Upper lobe of left lung (tissue), 4 donors: Measurements from ENCODE around the gene KRTAP4-4.

Experiments
- EP300 ChIP-seq, 4 donors: sonication (generic); formaldehyde crosslinking; IDR thresholded peaks; one replicate each; pipeline ENCODE4 v1.5.1; 2017; ENCODE audit warnings: antibody characterized with exemption in 4 of 4, control low read depth in 2 of 4
- POLR2A ChIP-seq, 4 donors: fragments of 450-650 bp; IDR thresholded peaks; one replicate each; pipeline ENCODE4 v1.5.1; 2016 to 2017; ENCODE audit warnings: antibody characterized with exemption in 4 of 4, mild to moderate bottlenecking in 2 of 4
- POLR2AphosphoS5 ChIP-seq, 2 donors: sonication (generic); formaldehyde crosslinking; IDR thresholded peaks; one replicate each; pipeline ENCODE4 v1.5.1; 2017; ENCODE audit warnings: antibody characterized with exemption in 2 of 2
- TF ChIP-seq, protein P1 (sequence below), 6 experiments: fragments of 450-650 bp in 4 of 6; fragments of 200-600 bp in 2 of 6; sonication (generic) in 2 of 6; IDR thresholded peaks; one replicate each; pipeline ENCODE4 v1.5.1; 2016 to 2019; ENCODE audit warnings: antibody characterized with exemption in 6 of 6

DNA sequence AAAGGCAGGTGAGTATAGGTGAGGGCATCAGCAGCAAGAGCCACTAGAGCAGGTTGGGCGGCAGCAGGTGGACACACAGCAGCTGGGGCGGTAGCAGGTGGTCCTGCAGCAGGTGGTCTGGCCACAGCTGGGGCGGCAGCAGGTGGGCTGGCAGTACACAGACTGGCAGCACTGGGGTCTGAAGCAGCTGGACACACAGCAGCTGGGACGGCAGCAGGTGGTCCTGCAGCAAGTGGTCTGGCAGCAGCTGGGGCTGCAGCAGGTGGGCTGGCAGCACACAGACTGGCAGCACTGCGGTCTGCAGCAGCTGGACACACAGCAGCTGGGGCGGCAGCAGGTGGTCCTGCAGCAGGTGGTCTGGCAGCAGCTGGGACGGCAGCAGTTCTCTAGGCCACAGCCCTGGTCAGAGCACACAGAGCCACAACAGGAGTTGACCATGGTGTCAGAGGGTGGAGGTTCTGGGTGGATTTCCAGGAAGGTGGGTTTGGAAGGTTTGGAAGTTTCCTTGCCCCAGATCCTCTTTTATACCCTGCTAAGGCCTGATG lies 17.3 kb upstream of the KRTAP4-4 start, which contains the start of gene KRTAP4-2:
- TF ChIP-seq POLR2A (IDR thresholded peaks at IDR 0.05): no peak
- TF ChIP-seq, protein P1, sequence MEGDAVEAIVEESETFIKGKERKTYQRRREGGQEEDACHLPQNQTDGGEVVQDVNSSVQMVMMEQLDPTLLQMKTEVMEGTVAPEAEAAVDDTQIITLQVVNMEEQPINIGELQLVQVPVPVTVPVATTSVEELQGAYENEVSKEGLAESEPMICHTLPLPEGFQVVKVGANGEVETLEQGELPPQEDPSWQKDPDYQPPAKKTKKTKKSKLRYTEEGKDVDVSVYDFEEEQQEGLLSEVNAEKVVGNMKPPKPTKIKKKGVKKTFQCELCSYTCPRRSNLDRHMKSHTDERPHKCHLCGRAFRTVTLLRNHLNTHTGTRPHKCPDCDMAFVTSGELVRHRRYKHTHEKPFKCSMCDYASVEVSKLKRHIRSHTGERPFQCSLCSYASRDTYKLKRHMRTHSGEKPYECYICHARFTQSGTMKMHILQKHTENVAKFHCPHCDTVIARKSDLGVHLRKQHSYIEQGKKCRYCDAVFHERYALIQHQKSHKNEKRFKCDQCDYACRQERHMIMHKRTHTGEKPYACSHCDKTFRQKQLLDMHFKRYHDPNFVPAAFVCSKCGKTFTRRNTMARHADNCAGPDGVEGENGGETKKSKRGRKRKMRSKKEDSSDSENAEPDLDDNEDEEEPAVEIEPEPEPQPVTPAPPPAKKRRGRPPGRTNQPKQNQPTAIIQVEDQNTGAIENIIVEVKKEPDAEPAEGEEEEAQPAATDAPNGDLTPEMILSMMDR (IDR thresholded peaks at IDR 0.05): no peak
- TF ChIP-seq EP300 (IDR thresholded peaks at IDR 0.05): no peak
- TF ChIP-seq POLR2AphosphoS5 (IDR thresholded peaks at IDR 0.05): no peak
